Nephron (organoid): Measurements from ENCODE around the gene ZNF148.

Experiments used
- H3K27ac Mint-ChIP-seq, 3 experiments: 2 replicates each; pipeline ENCODE4 v1.8.0; 2020; ENCODE audit warnings: mixed read lengths in 3 of 3, mild to moderate bottlenecking in 2 of 3, moderate library complexity in 1 of 3
- H3K27me3 Mint-ChIP-seq: 2 replicates; pipeline ENCODE4 v1.8.0; 2021; ENCODE audit warnings: low read depth, mild to moderate bottlenecking, moderate library complexity, mixed read lengths
- H3K36me3 Mint-ChIP-seq: 2 replicates; pipeline ENCODE4 v1.8.0; 2020; ENCODE audit warnings: low read depth, mixed read lengths
- H3K4me1 Mint-ChIP-seq: 2 replicates; pipeline ENCODE4 v1.8.0; 2020; ENCODE audit warnings: mixed read lengths
- H3K4me3 Mint-ChIP-seq, 3 experiments: 2 replicates each; pipeline ENCODE4 v1.8.0; 2020; ENCODE audit warnings: mild to moderate bottlenecking in 3 of 3, mixed read lengths in 3 of 3, moderate library complexity in 2 of 3
- H3K9me3 Mint-ChIP-seq: 2 replicates; pipeline ENCODE4 v1.8.0; 2020; ENCODE audit warnings: mixed read lengths
- TF ChIP-seq, protein P1 (sequence below), 3 experiments: fragments of 200-600 bp; sonication (generic); IDR thresholded peaks; one replicate each; pipeline ENCODE4 v1.5.0; 2021; ENCODE audit warnings: antibody characterized with exemption in 3 of 3; ENCODE audit not compliant: unreplicated experiment in 3 of 3

ZNF148 gene

DNA sequence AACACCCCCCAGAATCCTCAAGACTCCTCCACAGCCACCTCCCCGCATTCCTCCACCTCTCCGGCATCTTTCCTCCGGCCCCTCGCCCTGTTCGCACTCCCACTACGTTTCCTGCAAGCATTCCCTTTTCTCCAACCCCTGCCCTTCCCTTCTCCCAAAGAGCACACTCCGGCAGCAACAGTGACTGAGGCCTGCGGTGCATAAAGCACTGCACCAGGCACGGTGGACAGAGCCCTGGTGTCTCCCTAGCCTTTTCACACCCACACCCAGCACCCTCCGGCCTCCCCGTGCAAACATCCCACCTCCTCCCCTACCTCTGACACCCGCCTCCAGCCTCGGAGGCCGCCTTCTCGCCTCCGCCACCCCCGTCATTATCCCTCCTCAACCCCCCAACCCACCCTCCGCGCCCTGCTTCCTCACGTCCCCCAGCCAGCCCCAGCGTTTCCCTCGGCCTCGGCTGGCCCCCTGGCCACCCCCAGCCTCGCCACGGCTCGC, 577 bp downstream of the ZNF148 start:
- peaks cover 41% of the 10 kb centered on the region for H3K4me1 Mint-ChIP-seq
- TF ChIP-seq, protein P1, sequence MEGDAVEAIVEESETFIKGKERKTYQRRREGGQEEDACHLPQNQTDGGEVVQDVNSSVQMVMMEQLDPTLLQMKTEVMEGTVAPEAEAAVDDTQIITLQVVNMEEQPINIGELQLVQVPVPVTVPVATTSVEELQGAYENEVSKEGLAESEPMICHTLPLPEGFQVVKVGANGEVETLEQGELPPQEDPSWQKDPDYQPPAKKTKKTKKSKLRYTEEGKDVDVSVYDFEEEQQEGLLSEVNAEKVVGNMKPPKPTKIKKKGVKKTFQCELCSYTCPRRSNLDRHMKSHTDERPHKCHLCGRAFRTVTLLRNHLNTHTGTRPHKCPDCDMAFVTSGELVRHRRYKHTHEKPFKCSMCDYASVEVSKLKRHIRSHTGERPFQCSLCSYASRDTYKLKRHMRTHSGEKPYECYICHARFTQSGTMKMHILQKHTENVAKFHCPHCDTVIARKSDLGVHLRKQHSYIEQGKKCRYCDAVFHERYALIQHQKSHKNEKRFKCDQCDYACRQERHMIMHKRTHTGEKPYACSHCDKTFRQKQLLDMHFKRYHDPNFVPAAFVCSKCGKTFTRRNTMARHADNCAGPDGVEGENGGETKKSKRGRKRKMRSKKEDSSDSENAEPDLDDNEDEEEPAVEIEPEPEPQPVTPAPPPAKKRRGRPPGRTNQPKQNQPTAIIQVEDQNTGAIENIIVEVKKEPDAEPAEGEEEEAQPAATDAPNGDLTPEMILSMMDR (IDR thresholded peaks at IDR 0.05; ENCODE audit: unreplicated experiment in 3 of 3), result no peak
- peaks cover 30% of the 10 kb centered on the region for H3K36me3 Mint-ChIP-seq
- H3K27me3 Mint-ChIP-seq, result no peaks in the 10 kb centered on the region
- peak overlapping the region; percentile 94 to 95 (median 95) for H3K4me3 Mint-ChIP-seq
- H3K9me3 Mint-ChIP-seq, result no peaks in the 10 kb centered on the region
- H3K27ac Mint-ChIP-seq, result peak overlapping the region; percentile 90 to 99 (median 97)

DNA sequence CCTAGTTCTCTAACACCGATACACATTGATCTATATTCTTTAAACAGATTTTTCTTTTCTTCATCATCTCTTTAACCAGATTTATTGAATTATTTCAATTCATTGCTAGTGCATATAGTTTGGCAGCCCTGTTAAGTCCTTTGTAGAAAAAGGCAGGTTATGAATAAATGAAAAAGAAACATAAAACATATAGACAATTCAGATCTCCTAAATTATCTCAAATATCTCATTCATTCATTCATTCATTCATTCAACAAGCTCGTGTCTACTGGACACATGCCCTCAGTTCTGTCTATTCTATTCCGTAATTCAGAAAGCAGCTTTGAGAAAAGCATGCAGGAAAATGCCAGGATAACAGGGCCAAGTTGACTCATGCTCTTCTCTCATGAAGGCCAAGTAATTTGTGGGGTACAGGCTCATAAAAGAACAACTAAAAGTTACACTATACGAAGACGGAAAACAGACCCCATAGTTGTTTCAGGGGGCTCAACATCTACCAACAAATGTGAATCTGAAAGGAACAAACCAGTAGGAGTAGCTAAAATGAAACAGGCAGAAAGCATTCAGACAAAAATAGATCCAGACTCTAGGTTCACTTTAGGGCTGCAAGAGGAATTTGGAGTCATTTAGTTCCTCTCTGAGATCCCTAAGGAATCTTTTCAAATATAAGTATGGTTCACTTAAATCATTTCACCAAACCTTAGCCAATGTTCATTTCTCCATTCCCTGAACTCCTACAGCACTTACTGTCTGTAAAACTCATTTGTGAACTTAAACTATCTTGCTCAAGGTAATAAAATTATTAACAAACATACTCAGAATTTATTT, 7.5 kb downstream of the ZNF148 start:
- Mint-ChIP-seq H3K36me3 (peaks cover 51% of the 10 kb centered on the region), H3K27ac (peak overlapping the region in 1 of 3 experiments; percentile 58), H3K27me3 (no peaks in the 10 kb centered on the region), H3K9me3 (no peaks in the 10 kb centered on the region), H3K4me1 (peaks cover 28% of the 10 kb centered on the region), H3K4me3 (no peak overlapping the region)
- TF ChIP-seq, protein P1 (IDR thresholded peaks at IDR 0.05; ENCODE audit: unreplicated experiment in 3 of 3), result no peak

DNA sequence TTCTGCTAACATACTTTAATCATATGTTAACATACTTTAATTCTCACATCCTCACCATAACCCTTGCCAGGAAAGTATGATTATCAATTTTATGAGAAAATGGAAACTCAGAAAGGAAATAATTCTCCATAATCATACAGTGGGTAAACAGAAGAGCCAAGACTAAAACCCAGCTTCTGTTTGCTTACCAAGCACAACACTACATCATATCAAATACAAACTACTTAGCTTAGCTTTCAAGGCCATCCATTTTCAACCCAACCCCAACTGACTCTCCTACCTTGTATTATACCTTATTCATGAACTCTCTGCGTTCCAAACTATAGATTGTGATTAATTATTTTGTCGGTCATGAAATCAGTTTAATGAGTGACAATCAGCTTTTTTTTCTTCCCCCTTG, 9.0 kb downstream of the ZNF148 start:
- TF ChIP-seq, protein P1 (IDR thresholded peaks at IDR 0.05; ENCODE audit: unreplicated experiment in 3 of 3), result no peak
- H3K9me3 Mint-ChIP-seq, result no peaks in the 10 kb centered on the region
- H3K27ac Mint-ChIP-seq, result no peak overlapping the region
- peaks cover 37% of the 10 kb centered on the region for H3K4me1 Mint-ChIP-seq
- no peaks in the 10 kb centered on the region for H3K27me3 Mint-ChIP-seq
- H3K36me3 Mint-ChIP-seq, result peaks cover 52% of the 10 kb centered on the region
- no peak overlapping the region for H3K4me3 Mint-ChIP-seq

DNA sequence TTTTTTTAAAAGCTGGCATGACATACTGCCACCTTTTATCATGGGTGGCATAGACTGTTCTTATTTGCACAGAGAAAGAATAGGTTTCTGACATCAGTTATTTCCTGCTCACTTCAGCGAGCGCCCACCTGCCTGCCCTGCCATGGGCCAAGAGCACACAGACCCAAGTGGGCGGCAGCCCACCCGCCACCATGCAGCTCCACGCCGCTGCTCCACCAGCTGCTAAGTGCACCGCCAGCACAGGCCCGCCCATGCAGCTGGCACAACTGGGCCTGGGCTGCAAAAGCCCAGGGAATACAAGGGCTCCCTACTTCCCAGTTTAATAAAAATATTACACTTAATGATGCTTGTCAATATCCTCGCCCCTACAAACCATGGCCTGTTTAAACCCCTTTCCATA, 15.4 kb downstream of the ZNF148 start:
- Mint-ChIP-seq H3K36me3 (peaks cover 38% of the 10 kb centered on the region), H3K4me1 (peaks cover 33% of the 10 kb centered on the region), H3K27ac (no peak overlapping the region), H3K27me3 (no peaks in the 10 kb centered on the region), H3K9me3 (no peaks in the 10 kb centered on the region), H3K4me3 (no peak overlapping the region)
- TF ChIP-seq, protein P1 (IDR thresholded peaks at IDR 0.05; ENCODE audit: unreplicated experiment in 3 of 3), result no peak

DNA sequence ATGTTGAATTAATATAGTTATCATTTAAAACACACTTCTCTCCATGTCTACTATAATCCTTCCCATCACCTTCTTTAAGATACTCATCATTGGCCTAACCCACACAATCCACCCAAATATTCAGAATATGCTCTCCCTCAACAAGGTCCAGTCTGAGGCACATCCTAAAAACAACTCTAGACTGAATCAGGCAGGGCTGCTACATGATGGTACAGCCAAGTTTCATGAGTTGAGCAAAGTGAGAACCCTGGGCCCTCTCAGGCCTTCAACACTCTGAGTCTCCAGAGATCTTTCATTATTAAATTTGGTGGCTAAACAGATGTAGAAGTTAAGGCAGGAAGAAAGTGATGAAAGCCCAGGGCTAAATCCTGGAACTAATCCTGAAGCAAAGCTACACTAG, 16.2 kb downstream of the ZNF148 start:
- no peak overlapping the region for H3K27ac Mint-ChIP-seq
- no peaks in the 10 kb centered on the region for H3K9me3 Mint-ChIP-seq
- TF ChIP-seq, protein P1 (IDR thresholded peaks at IDR 0.05; ENCODE audit: unreplicated experiment in 3 of 3), result no peak
- H3K4me3 Mint-ChIP-seq, result no peak overlapping the region
- H3K36me3 Mint-ChIP-seq, result peaks cover 34% of the 10 kb centered on the region
- H3K4me1 Mint-ChIP-seq, result peaks cover 33% of the 10 kb centered on the region
- H3K27me3 Mint-ChIP-seq, result no peaks in the 10 kb centered on the region

DNA sequence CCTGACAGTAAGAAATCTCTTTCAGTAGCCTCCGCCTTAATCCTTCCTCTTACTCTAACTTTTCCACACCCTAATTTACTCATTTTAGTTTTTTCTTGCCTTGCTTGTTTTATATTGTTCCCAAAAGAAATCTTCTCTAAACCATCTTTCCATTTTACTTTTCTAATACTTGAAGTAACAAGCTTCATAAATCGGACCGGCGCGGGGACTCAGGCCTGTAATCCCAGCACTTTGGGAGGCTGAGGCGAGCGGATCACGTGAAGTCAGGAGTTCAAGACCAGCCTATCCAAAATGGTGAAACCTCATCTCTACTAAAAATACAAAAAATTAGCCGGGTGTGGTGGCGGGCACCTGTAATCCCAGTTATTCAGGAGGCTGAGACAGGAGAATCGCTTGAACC, 17.3 kb downstream of the ZNF148 start:
- H3K4me1 Mint-ChIP-seq, result peaks cover 33% of the 10 kb centered on the region
- TF ChIP-seq, protein P1 (IDR thresholded peaks at IDR 0.05; ENCODE audit: unreplicated experiment in 3 of 3), result no peak
- peaks cover 32% of the 10 kb centered on the region for H3K36me3 Mint-ChIP-seq
- H3K27ac Mint-ChIP-seq, result peak overlapping the region in 1 of 3 experiments; percentile 25
- H3K4me3 Mint-ChIP-seq, result peak overlapping the region in 1 of 3 experiments; percentile 2
- no peaks in the 10 kb centered on the region for H3K27me3 Mint-ChIP-seq
- H3K9me3 Mint-ChIP-seq, result no peaks in the 10 kb centered on the region
